Stimulated activated CD8-positive, alpha-beta memory T cell treated with anti-CD3 and anti-CD28 coated beads, Interleukin-4, amount 100 ng/mL, for 1 hour (primary cell): Measurements from ENCODE around the gene SPAG16.

Experiments used
- DNase-seq, 2 donors: peaks; one replicate each; pipeline ENCODE4 v3.0.0-alpha.2; 2020; ENCODE audit warnings: low read depth in 2 of 2, low spot score in 1 of 2

Gene SPAG16

DNA sequence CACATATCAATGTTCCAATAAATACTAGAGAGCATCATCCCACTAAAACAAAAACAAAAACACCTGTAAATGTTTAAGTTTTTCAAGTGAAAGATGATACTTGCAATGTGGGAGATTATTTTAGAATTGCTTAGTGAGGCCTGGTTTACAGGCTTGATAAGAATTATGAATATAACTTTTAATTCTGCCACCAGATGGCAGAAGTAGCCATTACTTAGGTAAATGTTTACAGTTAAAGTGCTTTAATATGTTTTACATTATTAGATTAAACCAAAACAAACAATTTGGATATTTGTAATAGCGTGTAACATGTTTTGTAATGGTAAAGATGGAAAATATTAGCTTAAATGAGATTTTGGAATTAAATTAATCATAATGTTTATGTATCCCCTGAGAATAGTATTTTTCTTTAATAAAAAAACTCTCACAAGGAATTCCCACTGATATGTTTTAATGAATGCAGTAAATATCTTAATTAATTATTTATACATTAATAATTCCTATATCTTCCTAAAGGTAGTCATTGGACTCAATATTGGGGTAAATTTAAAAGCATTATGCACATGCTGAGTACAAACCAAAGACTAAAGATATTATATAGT lies 522.0 kb downstream of the SPAG16 start:
- DNase-seq, result no peak

DNA sequence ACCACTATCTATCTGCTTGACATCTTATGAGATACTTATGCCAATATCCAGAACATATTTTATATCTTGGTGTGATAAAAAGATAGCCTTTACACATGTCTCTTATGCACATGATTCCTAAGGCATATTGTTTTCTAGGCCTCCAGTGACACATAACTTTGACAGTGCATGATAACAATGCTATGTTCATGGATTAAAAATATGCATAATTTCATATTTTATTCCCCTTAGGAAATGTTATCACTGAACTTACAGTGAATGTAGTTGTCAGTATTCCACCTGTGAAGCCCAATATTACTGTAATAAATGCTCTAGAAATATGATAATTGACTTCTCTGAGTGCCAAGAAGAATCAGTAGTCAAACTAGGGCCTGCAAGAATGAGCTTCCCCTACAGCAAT lies 532.3 kb downstream of the SPAG16 start:
- DNase-seq, result no peak

DNA sequence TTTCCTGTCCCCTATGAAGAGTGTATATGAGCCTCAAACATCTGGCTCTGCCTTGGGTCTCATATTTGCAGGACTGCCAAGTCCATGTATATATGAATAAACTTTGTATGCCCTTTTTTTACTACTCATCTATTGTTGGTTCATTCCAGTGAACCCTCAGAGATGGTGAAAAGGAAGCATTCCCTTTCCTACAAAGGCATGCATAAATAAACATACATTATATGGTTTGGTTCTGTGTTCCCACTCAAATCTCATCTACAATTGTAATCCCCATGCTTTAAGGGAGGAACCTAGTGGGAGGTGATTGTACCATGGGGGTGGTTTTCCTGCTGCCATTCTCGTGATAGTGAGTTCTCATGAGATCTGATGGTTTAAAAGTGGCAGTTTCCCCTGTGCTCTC lies 534.2 kb downstream of the SPAG16 start:
- DNase-seq, result no peak

DNA sequence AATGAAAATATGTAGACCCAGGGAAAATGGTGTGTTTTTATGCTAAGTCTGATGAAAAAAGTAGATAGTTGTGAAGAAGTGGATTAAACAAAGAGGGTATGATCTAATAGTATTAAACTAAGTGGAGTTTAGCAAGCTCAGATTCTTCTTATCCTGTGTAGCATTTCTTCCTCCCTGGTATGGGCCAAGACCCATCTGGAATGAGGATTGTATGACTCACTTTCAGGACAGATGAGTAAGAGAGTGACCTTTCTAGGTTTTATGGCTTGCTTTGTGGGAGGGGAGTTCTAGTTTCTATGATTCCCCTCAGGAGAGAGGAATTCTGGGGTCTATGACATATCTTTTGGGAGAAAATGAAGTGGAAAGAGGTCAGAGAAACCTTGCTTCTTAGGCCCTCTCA lies 550.1 kb downstream of the SPAG16 start:
- no peak for DNase-seq

DNA sequence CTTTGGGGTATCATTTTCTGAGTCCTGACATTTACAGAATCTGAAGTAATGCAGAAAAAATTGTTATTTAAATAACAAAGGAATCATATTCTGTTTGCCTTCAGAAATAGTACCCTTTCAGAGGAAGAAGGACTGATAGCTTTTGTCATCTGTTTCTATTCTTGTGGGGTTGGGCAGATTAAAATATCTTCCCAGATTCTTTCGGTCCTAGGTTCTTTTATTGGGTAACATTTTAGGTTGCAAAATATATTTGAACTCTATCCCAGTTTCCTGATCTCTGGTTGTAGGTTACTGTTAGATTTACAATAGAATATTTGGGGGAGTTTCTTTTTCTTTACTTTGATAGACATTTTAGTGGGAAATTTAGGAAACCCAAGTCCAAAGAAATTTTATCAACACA lies 550.5 kb downstream of the SPAG16 start:
- no peak for DNase-seq

DNA sequence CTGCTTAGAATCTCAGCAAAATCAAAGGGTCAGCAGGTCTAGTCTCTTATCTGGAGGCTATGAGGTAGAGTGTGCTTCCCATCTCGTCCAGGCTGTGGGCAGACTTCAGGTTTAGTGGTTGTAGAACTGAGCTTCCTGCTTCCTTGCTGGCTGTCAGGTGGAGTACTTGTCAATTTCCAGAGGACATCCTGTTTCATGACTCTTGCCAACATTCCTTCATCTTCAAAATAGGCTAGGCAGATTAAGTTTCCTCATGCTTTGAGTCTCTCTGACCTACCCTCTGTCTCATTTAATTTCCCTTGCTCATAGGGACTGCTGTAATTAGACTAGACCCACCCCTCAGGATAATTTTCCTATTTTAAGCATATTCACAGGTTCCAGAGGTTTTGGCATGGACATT lies 562.6 kb downstream of the SPAG16 start:
- no peak for DNase-seq

DNA sequence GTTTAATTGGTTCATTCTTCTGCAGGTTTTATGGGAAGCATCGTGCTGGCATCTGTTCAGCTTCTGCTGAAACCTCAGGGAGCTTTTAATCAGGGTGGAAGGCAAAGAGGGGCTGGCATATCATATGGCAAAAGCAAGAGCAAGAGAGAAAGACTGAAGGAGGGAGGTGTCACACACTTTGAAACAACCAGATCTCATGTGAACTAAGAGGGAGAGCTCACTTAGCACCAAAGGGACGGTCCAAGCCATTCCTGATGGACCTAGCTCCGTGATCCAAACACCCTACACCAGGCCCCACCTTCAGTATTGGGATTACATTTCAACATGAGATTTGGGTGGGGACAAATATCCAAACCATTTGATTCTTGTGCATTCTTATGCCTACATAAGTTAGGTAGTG lies 563.1 kb downstream of the SPAG16 start:
- DNase-seq, result no peak

DNA sequence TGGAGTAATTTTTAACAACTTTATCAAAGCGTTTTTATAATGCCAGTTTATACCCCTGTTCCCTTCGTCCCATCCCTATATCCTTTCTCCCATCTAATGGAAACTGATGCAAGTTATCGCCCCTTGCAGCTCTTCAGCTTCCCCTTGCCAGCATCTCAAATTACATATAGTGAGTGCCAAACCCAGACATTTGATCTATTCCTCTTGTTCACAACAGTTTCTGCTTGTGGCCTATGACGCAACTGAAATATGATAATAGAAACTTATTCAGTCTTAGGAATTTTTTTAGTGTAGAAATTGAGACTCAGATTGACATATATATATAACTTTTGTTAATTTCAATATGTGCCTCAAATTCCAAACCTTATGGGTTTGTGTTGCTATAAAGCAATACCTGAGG lies 564.4 kb downstream of the SPAG16 start:
- DNase-seq, result no peak

DNA sequence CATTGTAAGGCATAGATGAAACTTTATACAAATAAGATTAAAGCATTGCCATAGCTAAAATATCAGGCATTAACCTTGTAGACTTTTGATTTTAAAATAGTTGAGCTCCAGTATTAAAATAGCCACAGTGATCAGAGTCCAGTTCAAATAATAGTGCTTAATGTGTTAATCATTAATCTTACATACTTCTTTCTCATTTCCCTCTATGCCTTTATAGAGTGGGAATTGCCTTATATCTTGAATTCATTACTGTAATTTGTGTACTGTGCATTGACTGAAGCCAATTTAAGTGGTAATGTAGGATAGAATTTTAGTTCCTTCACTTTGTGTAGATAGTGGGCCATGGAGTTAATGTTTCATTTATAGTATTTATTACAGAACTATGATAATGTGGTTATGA lies 577.4 kb downstream of the SPAG16 start:
- DNase-seq, result no peak

DNA sequence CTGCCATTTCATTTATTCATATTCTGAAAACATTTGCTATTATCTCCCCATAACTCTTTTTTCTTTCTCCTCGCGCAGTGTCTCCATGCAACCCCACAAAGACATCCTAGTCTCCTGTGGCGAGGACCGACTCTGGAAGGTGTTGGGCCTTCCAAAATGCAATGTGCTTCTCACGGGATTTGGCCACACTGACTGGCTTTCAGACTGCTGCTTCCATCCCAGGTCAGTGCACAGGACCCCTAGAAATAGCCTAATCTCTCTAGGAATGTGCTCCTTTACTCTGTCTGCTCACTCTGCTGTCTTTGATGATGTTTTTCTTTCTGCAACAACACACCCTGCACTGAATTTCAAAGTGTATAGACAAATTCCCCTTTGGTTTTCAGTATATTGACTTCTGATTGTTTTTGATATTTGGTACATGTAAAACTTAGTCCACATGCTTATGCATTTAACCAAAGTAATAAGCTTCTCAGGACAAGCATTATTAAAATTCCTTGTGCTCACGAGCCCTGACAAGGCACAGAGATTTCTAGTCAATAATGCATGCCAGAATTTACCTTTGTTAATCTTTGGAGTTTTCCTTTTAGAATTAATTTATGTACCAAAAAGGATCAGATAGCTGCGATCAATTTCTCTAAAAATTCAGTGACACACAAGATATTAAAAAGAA lies 578.3 kb downstream of the SPAG16 start:
- DNase-seq, result no peak

DNA sequence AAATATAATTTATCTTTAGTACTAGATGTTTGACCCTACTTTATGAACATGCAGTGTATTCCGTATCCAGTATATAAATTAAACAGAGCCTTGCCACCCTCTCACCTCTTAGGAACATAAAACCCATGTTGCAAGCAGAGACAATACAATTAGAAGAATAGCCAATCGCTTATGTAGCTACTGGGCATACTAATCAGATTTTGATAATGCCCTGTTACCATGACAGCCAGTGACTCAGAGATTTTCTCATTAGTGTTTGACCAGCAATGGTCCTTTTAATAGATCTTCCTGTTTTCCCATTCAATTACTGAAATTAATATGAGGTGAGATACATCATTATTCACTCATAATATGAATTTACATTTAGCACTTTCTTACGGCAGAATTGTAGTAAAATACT lies 579.3 kb downstream of the SPAG16 start:
- DNase-seq, result no peak

DNA sequence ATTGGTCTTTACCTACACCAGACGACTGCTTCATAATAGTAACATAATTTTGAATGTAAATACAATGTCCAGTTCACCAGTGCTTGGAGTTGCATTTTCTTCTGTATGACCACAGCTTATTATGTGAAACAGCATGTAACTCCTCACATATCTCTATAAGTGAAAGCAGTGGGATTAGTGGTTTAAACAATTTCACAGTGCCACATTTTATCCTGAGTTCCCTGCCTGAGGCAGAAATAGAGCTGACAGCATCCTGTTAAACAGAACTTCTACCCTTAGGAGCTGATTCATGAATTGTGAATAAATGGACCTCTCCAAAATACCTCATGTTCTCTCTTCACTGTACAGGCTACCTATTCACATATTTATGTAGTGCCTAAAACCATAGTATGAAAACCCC lies 584.3 kb downstream of the SPAG16 start:
- DNase-seq, result no peak

DNA sequence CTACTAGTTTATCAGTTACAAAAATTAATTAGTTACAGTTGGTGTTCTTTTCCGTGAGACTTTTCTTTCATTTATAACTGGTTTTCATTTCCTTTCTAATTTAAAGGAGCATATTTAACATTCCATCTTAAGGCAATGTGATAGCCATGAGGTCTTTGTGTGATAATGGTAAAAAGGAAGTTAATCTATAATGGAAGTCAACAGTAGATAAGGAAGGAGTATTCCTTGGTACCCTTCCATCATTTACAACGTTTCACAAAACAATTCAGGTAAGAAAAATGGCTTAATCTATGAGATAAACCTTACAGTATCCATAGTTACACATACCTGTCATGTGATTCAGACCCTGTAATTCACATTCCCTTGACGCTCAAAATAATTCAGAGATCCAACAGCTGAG lies 601.2 kb downstream of the SPAG16 start:
- no peak for DNase-seq

DNA sequence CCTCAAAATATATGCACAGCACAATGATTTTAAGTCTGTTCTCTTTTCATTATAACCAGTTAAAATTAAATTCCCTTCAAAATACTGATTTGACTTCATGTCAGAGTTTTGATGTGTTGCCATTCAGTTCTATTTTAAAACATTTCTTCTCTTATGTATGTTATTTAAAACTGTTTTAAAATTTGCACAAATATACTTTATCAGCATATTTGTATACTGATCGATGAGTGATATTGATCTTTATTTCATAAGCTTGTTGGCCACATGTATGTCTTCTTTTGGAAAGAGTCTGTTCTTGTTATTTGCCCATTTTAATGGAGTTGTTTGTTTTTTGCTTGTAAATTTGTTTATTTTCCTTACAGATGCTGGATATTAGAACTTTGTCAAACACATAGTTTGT lies 630.2 kb downstream of the SPAG16 start:
- DNase-seq, result no peak

DNA sequence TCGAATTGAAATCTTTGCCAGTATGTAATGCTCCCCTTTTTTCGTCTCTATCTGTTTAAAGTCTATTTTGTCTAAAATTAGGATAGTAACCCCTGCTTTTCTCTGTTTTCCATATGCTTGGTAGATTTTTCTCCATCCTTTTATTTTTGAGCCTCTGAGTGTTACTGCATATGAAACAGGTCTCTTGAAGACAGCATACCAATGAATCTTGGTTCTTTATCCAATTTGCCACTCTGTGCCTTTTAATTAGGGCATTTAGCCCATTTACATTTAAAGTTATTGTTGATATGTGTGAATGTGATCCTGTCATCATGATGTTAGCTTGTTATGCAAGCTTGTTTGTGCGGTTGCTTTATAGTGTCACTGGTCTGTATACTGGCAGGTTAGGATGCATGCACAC lies 635.8 kb downstream of the SPAG16 start:
- DNase-seq, result no peak

DNA sequence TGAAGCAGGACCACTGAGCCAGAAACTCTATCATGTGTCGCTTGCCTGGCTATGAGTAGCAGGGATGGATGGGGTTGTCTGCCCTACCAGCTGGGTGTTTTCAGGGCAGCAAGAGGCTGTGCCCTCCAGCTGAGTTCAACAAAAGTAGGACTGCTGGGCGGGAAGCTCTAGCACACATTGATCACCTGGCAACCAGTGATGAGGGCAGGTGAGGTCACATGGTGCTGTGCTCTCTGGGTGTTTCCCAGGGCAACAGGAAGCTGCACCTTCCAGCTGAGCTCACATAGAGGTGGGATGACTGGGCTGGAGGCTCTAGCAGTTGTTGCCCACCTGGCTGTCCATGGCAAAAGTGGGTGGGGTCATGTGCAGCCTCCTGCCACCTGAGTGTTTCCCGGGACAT lies 639.3 kb downstream of the SPAG16 start:
- no peak for DNase-seq

DNA sequence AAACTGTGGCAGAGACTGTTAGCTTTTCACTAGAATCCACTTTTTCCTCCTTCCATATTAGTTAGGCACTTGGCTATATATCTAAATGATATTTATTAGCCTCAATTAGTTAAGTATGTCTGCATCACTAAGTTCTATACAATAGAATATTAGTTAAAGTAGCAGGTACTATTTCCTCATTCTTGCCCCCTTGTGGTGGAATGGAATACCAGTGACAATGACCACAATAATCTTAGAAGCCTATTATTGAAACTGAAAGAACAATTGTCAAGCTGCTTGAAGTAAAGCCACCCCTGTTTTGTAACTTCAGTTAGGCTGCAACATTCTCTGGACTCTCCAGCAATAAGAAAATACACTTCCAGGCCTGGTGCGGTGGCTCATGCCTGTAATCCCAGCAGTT lies 650.3 kb downstream of the SPAG16 start:
- no peak for DNase-seq

DNA sequence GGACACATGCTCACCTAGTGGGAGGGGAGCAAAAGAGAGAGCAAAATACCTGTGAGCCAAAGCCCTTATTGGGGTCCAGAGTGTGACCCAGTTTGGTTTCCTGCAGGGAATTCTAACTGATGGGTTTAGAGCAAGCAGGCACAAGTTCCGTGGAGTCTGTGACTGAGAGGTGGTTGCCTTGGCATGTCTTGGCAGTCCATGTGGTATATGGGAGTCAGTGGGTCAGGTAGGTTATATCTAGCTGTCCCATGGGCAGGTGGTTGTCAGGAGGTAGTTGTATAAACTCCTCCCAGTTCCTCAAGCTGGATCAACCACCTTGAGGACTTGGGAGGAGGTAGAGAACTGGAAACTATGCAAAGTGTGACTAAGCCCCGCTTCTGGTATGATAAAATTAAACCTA lies 673.8 kb downstream of the SPAG16 start:
- DNase-seq, result no peak

DNA sequence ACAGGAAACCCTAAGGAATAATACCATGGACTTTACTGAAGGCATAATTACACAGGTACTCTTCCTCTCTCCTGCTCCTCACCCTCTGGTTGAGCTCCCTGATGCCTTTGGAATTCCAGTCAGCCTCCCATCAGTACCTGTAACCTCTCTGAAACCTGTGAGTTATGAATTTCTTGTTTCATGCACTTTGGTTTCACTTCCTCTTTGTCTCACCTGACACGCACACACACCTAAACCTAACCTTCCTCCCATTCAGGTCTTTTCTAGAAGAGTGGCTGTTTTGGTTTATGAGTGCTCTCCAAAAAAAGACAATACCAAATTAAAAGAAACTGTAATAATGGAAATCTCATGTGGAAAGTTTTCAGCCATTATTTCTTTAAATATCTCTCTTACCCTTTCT lies 675.3 kb downstream of the SPAG16 start:
- DNase-seq, result no peak

DNA sequence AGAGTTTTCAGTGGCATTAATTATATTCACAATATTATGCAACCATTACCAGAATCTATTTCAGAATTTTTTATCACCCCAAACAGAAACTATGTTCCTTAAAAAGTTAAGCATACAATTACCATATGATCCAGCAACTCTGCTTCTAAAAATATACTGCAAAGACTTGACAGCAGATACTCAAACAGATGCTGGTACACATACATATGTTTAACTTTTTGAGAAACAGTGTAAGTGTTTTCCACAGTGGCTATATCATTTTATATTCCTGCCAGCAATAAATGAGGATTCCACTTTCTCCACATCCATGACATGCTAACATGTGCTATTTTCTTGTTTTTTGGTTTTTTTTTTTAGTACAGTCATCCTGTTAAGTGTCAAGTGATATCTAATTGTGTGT lies 687.3 kb downstream of the SPAG16 start:
- no peak for DNase-seq

DNA sequence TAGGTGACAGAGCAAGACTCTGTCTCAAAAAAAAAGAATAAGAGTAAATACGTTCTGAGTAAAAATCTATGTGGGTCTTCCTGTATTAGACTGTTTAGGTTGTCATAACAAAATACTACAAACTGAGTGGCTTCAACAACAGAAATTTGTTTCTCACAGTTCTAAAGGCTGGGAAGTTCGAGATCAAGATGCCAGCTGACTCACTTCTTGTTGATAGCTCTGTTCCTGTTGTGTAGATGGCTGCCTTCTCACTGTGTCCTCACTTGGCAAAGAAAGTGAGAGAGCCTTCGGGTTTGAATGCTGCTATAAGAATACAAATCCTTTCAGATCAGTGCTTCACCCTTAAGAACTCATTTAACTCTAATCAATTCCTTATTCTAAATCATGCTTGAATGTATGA lies 696.6 kb downstream of the SPAG16 start:
- DNase-seq, result no peak

DNA sequence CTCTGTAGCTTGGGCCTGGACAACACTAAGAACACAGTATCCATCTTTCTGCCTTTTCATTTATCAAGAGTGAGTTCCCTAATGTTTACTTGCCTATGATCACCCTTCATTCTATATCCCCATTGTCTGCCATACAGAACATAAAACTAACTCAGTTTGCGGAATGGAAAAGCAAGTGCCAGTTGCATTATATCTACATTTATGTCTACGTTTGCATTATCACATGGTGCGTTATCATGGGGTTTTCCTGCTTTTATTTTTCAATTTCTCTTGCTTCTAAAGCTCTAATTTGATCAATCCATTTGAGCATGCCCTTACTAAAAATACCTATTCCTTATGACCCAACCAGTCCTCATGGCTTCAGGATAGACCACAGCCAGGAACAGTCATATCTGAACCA lies 704.9 kb downstream of the SPAG16 start:
- no peak for DNase-seq

DNA sequence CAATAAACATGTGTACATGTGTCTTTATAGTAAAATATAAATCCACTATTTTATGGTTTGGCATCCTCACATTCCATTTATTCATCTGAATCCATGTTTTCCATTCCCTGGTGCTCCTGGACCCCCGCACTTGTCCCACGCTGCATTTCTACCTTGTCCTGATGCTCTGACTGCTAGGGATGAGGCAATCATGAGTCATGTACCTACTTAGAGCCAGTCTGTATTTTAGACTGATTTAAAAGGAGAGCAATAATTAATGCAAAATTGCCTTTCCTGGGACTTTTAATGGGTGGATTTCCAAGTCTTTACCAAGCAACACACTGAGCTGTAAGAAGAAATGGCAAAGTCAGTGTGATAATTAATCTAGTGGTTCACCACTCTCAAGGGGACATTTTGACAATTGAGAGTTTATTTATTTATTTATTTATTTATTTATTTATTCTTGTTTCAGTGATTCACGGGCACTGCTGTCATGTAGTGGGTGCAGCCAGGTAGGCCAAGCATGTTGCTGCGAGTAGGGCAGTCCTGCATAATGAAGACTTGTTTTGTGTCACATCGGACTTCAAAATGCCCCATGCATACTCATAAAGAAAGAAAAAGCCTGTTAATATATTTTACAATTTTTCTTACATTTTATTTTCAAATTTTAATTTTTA lies 707.3 kb downstream of the SPAG16 start:
- DNase-seq, result no peak
